ENCODE data around the gene CECR2. TPM values are rescaled to one million over a fixed set of nuclear protein-coding genes. Genes with fewer than 3 reads are reported as not detected.

Gene CECR2
- polyA plus RNA-seq, 1 donor from 2014 or later, result 2.1 TPM

GRCh38 chr22:17548756-17549035 lies 179.4 kb downstream of the CECR2 start:
- H3K27me3 ChIP-seq (ENCODE audit: insufficient read depth, low read depth, low read length), result no peaks in the 10 kb centered on the region
- no peaks in the 10 kb centered on the region for H3K79me2 ChIP-seq (replicated peaks; ENCODE audit: insufficient read depth, low read length)
- no peaks in the 10 kb centered on the region for H3K9me3 ChIP-seq (ENCODE audit: low read length)
- H3K9me2 ChIP-seq (ENCODE audit: insufficient read depth, low read length), result no peaks in the 10 kb centered on the region
- H4K20me1 ChIP-seq (ENCODE audit: insufficient read depth), result no peaks in the 10 kb centered on the region
- H3K9ac ChIP-seq (ENCODE audit: low read length), result no peak overlapping the region
- no peaks in the 10 kb centered on the region for H3F3A ChIP-seq (ENCODE audit: insufficient read depth, low read length, poor library complexity, severe bottlenecking)
- H3K27ac ChIP-seq (ENCODE audit: low read length), result no peak overlapping the region
- H2AFZ ChIP-seq (ENCODE audit: low read depth, low read length), result no peak overlapping the region
- H3K4me3 ChIP-seq (ENCODE audit: low read length), result no peak overlapping the region
- no peak overlapping the region for H3K4me2 ChIP-seq (ENCODE audit: low read length)
- no peaks in the 10 kb centered on the region for H3K36me3 ChIP-seq (ENCODE audit: insufficient read depth, low read length)
- no peak for TF ChIP-seq EP300 (conservative IDR thresholded peaks at IDR 0.05; ENCODE audit: poor library complexity, severe bottlenecking)
- no peak for TF ChIP-seq CTCF (IDR thresholded peaks at IDR 0.05; ENCODE audit: poor library complexity, severe bottlenecking)
- no peak for TF ChIP-seq TAF1 (IDR thresholded peaks at IDR 0.05; ENCODE audit: low read depth)

- no peak overlapping the region for H3K4me2 ChIP-seq (ENCODE audit: low read length)
- H3K4me3 ChIP-seq (ENCODE audit: low read length), result no peak overlapping the region
- no peak overlapping the region for H3K27ac ChIP-seq (ENCODE audit: low read length)
- H3K9me2 ChIP-seq (ENCODE audit: insufficient read depth, low read length), result no peaks in the 10 kb centered on the region
- no peaks in the 10 kb centered on the region for H3K79me2 ChIP-seq (replicated peaks; ENCODE audit: insufficient read depth, low read length)
- no peak overlapping the region for H2AFZ ChIP-seq (ENCODE audit: low read depth, low read length)
- H3K36me3 ChIP-seq (ENCODE audit: insufficient read depth, low read length), result no peaks in the 10 kb centered on the region
- H3K9ac ChIP-seq (ENCODE audit: low read length), result no peak overlapping the region
- no peaks in the 10 kb centered on the region for H3K27me3 ChIP-seq (ENCODE audit: insufficient read depth, low read depth, low read length)
- no peaks in the 10 kb centered on the region for H4K20me1 ChIP-seq (ENCODE audit: insufficient read depth)
- no peak for TF ChIP-seq EP300 (conservative IDR thresholded peaks at IDR 0.05; ENCODE audit: poor library complexity, severe bottlenecking)
- TF ChIP-seq CTCF (IDR thresholded peaks at IDR 0.05; ENCODE audit: poor library complexity, severe bottlenecking), result no peak
- TF ChIP-seq POLR2AphosphoS5 (IDR thresholded peaks at IDR 0.05), result no peak
- TF ChIP-seq TAF1 (IDR thresholded peaks at IDR 0.05; ENCODE audit: low read depth), result no peak
- no peak for TF ChIP-seq SMC3 (conservative IDR thresholded peaks at IDR 0.05; ENCODE audit: poor library complexity)
- TF ChIP-seq EZH2 (IDR thresholded peaks at IDR 0.05; ENCODE audit: borderline replicate concordance, insufficient read depth, low read length, poor library complexity, severe bottlenecking), result no peak
- no peaks in the 10 kb centered on the region for H3F3A ChIP-seq (ENCODE audit: insufficient read depth, low read length, poor library complexity, severe bottlenecking)
- H3K9me3 ChIP-seq (ENCODE audit: low read length), result no peaks in the 10 kb centered on the region
Measured at GRCh38 chr22:17549183-17549582, 179.9 kb downstream of the CECR2 start.

- H4K20me1 ChIP-seq (ENCODE audit: insufficient read depth), result no peaks in the 10 kb centered on the region
- no peak overlapping the region for H3K4me3 ChIP-seq (ENCODE audit: low read length)
- H3K4me2 ChIP-seq (ENCODE audit: low read length), result no peak overlapping the region
- H3K79me2 ChIP-seq (replicated peaks; ENCODE audit: insufficient read depth, low read length), result no peaks in the 10 kb centered on the region
- H3K9me3 ChIP-seq (ENCODE audit: low read length), result no peaks in the 10 kb centered on the region
- H3F3A ChIP-seq (ENCODE audit: insufficient read depth, low read length, poor library complexity, severe bottlenecking), result no peaks in the 10 kb centered on the region
- H3K27me3 ChIP-seq (ENCODE audit: insufficient read depth, low read depth, low read length), result no peaks in the 10 kb centered on the region
- TF ChIP-seq REST (IDR thresholded peaks at IDR 0.05; ENCODE audit: borderline replicate concordance) (no peak), CTCF (IDR thresholded peaks at IDR 0.05; ENCODE audit: poor library complexity, severe bottlenecking) (no peak), MXI1 (conservative IDR thresholded peaks at IDR 0.05; ENCODE audit: poor library complexity, severe bottlenecking) (no peak), TAF1 (IDR thresholded peaks at IDR 0.05; ENCODE audit: low read depth) (no peak), POLR2AphosphoS5 (IDR thresholded peaks at IDR 0.05) (no peak), RAD21 (conservative IDR thresholded peaks at IDR 0.05) (no peak), SMC3 (conservative IDR thresholded peaks at IDR 0.05; ENCODE audit: poor library complexity) (no peak), EP300 (conservative IDR thresholded peaks at IDR 0.05; ENCODE audit: poor library complexity, severe bottlenecking) (no peak), EZH2 (IDR thresholded peaks at IDR 0.05; ENCODE audit: borderline replicate concordance, insufficient read depth, low read length, poor library complexity, severe bottlenecking) (no peak)
- no peak overlapping the region for H2AFZ ChIP-seq (ENCODE audit: low read depth, low read length)
- no peaks in the 10 kb centered on the region for H3K9me2 ChIP-seq (ENCODE audit: insufficient read depth, low read length)
- no peak overlapping the region for H3K9ac ChIP-seq (ENCODE audit: low read length)
- no peaks in the 10 kb centered on the region for H3K36me3 ChIP-seq (ENCODE audit: insufficient read depth, low read length)
- no peak overlapping the region for H3K27ac ChIP-seq (ENCODE audit: low read length)
Measured at GRCh38 chr22:17549655-17550054, 180.4 kb downstream of the CECR2 start.
